Adrenal gland (tissue), 19 donors: ENCODE data around the gene WDR45B. TPM values are rescaled to one million over a fixed set of nuclear protein-coding genes. Genes with fewer than 3 reads are reported as not detected.

Experiments used
- DNase-seq, 7 donors: peaks; one replicate each; pipeline ENCODE4 v3.0.0-alpha.2; 2019 to 2020
- H3K27ac ChIP-seq, 5 donors: fragments of 200-600 bp; sonication (generic) in 4 of 5; 1 replicate in 3 of 5; 2 replicates in 2 of 5; pipeline versions ENCODE4 v1.5.1 to v1.8.0; 2016 to 2020; ENCODE audit warnings: mild to moderate bottlenecking in 1 of 5
- H3K27me3 ChIP-seq: fragments of 200-600 bp; 2 replicates; pipeline ENCODE4 v1.8.0; 2021
- H3K36me3 ChIP-seq, 2 donors: fragments of 200-600 bp; replicated peaks in 1 of 2; 1 replicate in 1 of 2; 2 replicates in 1 of 2; pipeline versions ENCODE4 v1.5.1 to v1.8.0; 2018 to 2022
- H3K4me1 ChIP-seq, 2 donors: fragments of 200-600 bp; replicated peaks in 1 of 2; 1 replicate in 1 of 2; 2 replicates in 1 of 2; pipeline versions ENCODE4 v1.5.1 to v1.8.0; 2018 to 2021
- H3K4me3 ChIP-seq, 4 donors: fragments of 200-600 bp; sonication (generic) in 3 of 4; one replicate each; pipeline ENCODE4 v1.5.1; 2016 to 2018
- H3K9me3 ChIP-seq, 3 donors: fragments of 200-600 bp; sonication (generic) in 1 of 3; replicated peaks in 1 of 3; 1 replicate in 2 of 3; 2 replicates in 1 of 3; pipeline versions ENCODE4 v1.5.1 to v1.8.0; 2016 to 2021
- CTCF ChIP-seq, 6 experiments: fragments of 450-650 bp in 4 of 6; fragments of 200-600 bp in 2 of 6; sonication (generic) in 1 of 6; IDR thresholded peaks; 1 replicate in 5 of 6; 2 replicates in 1 of 6; pipeline versions ENCODE4 v1.5.1 to v1.8.0; 2016 to 2021; ENCODE audit warnings: antibody characterized with exemption in 6 of 6, mild to moderate bottlenecking in 2 of 6, moderate library complexity in 1 of 6
- POLR2A ChIP-seq, 2 donors: fragments of 450-650 bp; IDR thresholded peaks; one replicate each; pipeline ENCODE4 v1.6.1; 2017; ENCODE audit warnings: antibody characterized with exemption in 2 of 2, mild to moderate bottlenecking in 2 of 2, moderate library complexity in 1 of 2
- WGBS, 4 donors: extraction: QIAGEN DNeasy Blood & Tissue Kit in 2 of 4; methylation state at CpG; one replicate each; pipeline versions ENCODE4 v1.1.5 to v1.1.7; 2013 to 2017; 5-methylcytosine and 5-hydroxymethylcytosine counted together
- intact Hi-C, 2 donors: fragments of 100-400 bp; cut with DNase I; formaldehyde crosslinking; loops; one replicate each; pipeline versions ENCODE4 v1.14.1 to v1.15.0; 2022 to 2023
- long read RNA-seq, 10 donors: library from polyadenylated mRNA in 3 of 10; unstranded in 2 of 10; stranded (forward) in 1 of 10; transcript quantifications; one replicate each; pipeline ENCODE4 v2.0.0 and lab custom pipeline, GENCODE V29; 2021 to 2026
- polyA plus RNA-seq, 3 donors: library from polyadenylated mRNA; stranded (reverse); fragments of 200-250 nt in 2 of 3; fragments of 350-450 nt in 1 of 3; fragmentation: Illumina TruSeq in 1 of 3; extraction: RNeasy Lipid Tissue Mini Kit (QIAGEN cat#74804) in 1 of 3; gene quantifications; one replicate each; pipeline ENCODE4 v1.2.3, GENCODE V29; 2013 to 2014
- total RNA-seq, 9 donors: library from RNA; depleted of rRNA in 4 of 9; stranded (reverse); fragments of >200 nt in 4 of 9; fragments of 120-200 nt in 1 of 9; fragmentation: NEBNext Ultra II Directional in 1 of 9; extraction: Animal tissue kit (Norgen Biotek cat#: 25700) in 1 of 9; gene quantifications; one replicate each; pipeline versions ENCODE4 v1.1.0 to v1.2.4, GENCODE V29; 2013 to 2023
- donor health status: healthy with polysubstance abuse.
- donor health status: Bipolar disorder and iron deficiency.
- donor health status: DM: yes; HTN: yes; CAD: no.
- donor health status: DM: no; HTN: no; CAD: no.
- donor health status: DM: no; HTN: no; CAD: no.
- donor health status: DM: yes; HTN: yes; CAD: no.

WDR45B gene
- total RNA-seq (100 to 1,000 TPM in 2 of 9 donors, 10 to 100 TPM in 7; 57.9 to 104 (median 77.8) TPM), polyA plus RNA-seq (10 to 100 TPM; 48.6 to 75.1 (median 71.4) TPM)
- long read RNA-seq, donor 1, transcript WDR45B-201 (10 exons, 2,587 nt): major isoform, 27 of 37 reads
- long read RNA-seq, donor 1, partial matches to known transcripts: 8 of 37 reads
- long read RNA-seq, donor 1, other reads (novel, unspliced or antisense): 0 of 37 reads
- long read RNA-seq, donor 2, transcript WDR45B-201 (10 exons, 2,587 nt): major isoform, 14 of 14 reads
- long read RNA-seq, donor 2, partial matches to known transcripts: 0 of 14 reads
- long read RNA-seq, donor 2, other reads (novel, unspliced or antisense): 0 of 14 reads
- long read RNA-seq, donor 3, transcript WDR45B-201 (10 exons, 2,587 nt): major isoform, 16 of 22 reads
- long read RNA-seq, donor 3, partial matches to known transcripts: 5 of 22 reads
- long read RNA-seq, donor 3, other reads (novel, unspliced or antisense): 0 of 22 reads
- long read RNA-seq, donor 4, transcript WDR45B-201 (10 exons, 2,587 nt): major isoform, 11 of 18 reads
- long read RNA-seq, donor 4, partial matches to known transcripts: 1 of 18 reads
- long read RNA-seq, donor 4, other reads (novel, unspliced or antisense): 6 of 18 reads
- long read RNA-seq, donor 5, transcript WDR45B-201 (10 exons, 2,587 nt): major isoform, 167 of 189 reads
- long read RNA-seq, donor 5, transcript WDR45B-205 (10 exons, 2,322 nt): minor isoform, 6 of 189 reads
- long read RNA-seq, donor 5, partial matches to known transcripts: 4 of 189 reads
- long read RNA-seq, donor 5, other reads (novel, unspliced or antisense): 12 of 189 reads
- long read RNA-seq, donor 6, transcript WDR45B-201 (10 exons, 2,587 nt): major isoform, 12 of 19 reads
- long read RNA-seq, donor 6, partial matches to known transcripts: 1 of 19 reads
- long read RNA-seq, donor 6, other reads (novel, unspliced or antisense): 5 of 19 reads
- long read RNA-seq, donor 7, partial matches to known transcripts: 7 of 11 reads
- long read RNA-seq, donor 7, other reads (novel, unspliced or antisense): 0 of 11 reads
- long read RNA-seq, donor 8, transcript WDR45B-201 (10 exons, 2,587 nt): major isoform, 30 of 39 reads
- long read RNA-seq, donor 8, partial matches to known transcripts: 9 of 39 reads
- long read RNA-seq, donor 8, other reads (novel, unspliced or antisense): 0 of 39 reads
- long read RNA-seq, donor 9, transcript WDR45B-201 (10 exons, 2,587 nt): major isoform, 23 of 23 reads
- long read RNA-seq, donor 9, partial matches to known transcripts: 0 of 23 reads
- long read RNA-seq, donor 9, other reads (novel, unspliced or antisense): 0 of 23 reads
- long read RNA-seq, donor 10, partial matches to known transcripts: 0 of 4 reads
- long read RNA-seq, donor 10, other reads (novel, unspliced or antisense): 0 of 4 reads

- peaks cover 10 to 12% of the 10 kb centered on the region in 2 donors for H3K4me1 ChIP-seq
- 0 to 1% (median 0%) methylated on average over 1 to 67 of the region's 67 CpGs; no CpG with 5 or more reads in 1 of the 4 donors for WGBS, 4 donors
- intact Hi-C loops: loop anchor here in 1 of 2 donors (10.0 kb wide), 1 partner anchor 107 kb away; the partner anchor contains the start of gene TBCD
Observed at GRCh38 chr17:82648165-82648668, at the start of gene WDR45B. TSS of gene WDR45B (minus strand) at chr17:82648444. CDS start at chr17:82648340, 104 bp downstream.

GRCh38 chr17:82697808-82698064 is 49.5 kb upstream of the WDR45B start:
- WGBS, 4 donors: 0% methylated on average over 10 to 32 of the region's 32 CpGs; no CpG with 5 or more reads in 1 of the 4 donors
- Histone ChIP-seq H3K27me3 (no peaks in the 10 kb centered on the region), H3K4me1 (peaks cover 8 to 11% of the 10 kb centered on the region in 2 donors), H3K4me3 (peak overlapping the region in 3 of 4 donors; percentile 11 to 99 (median 36)), H3K27ac (peak overlapping the region in 1 of 5 donors; percentile 41), H3K36me3 (no peaks in the 10 kb centered on the region), H3K9me3 (peaks cover 0 to 8% (median 0%) of the 10 kb centered on the region in 3 donors)
- intact Hi-C loops: no loop called here
- TF ChIP-seq CTCF (IDR thresholded peaks at IDR 0.05) (no peak), POLR2A (IDR thresholded peaks at IDR 0.05) (no peak)
- peak in 1 of 7 donors; percentile 26 for DNase-seq

More at GRCh38 chr17:82648165-82648668, at the start of gene WDR45B:
- Histone ChIP-seq H3K27me3 (no peaks in the 10 kb centered on the region), H3K9me3 (no peaks in the 10 kb centered on the region), H3K36me3 (peaks cover 0 to 12% of the 10 kb centered on the region in 2 donors), H3K27ac (peak within 1 kb of the TSS; percentile 83 to 100 (median 98)), H3K4me3 (peak within 1 kb of the TSS; percentile 86 to 94 (median 90))
- TF ChIP-seq POLR2A (IDR thresholded peaks at IDR 0.05) (peak; percentile 98 to 99), CTCF (IDR thresholded peaks at IDR 0.05) (peak in 1 of 6 experiments; percentile 2)
- peak; percentile 95 to 98 (median 97) for DNase-seq

- H3K4me1 ChIP-seq: peaks cover 8 to 11% of the 10 kb centered on the region in 2 donors
- H3K27ac ChIP-seq: no peak overlapping the region
- no peaks in the 10 kb centered on the region for H3K36me3 ChIP-seq
- WGBS, 4 donors: 27 to 65% (median 36%) methylated on average over 14 to 48 of the region's 48 CpGs
- TF ChIP-seq CTCF (IDR thresholded peaks at IDR 0.05): no peak
- no peak for TF ChIP-seq POLR2A (IDR thresholded peaks at IDR 0.05)
- peak overlapping the region in 2 of 4 donors; percentile 36 to 99 for H3K4me3 ChIP-seq
- peak in 1 of 7 donors; percentile 21 for DNase-seq
- H3K27me3 ChIP-seq: no peaks in the 10 kb centered on the region
- H3K9me3 ChIP-seq: peaks cover 0 to 8% (median 0%) of the 10 kb centered on the region in 3 donors
- intact Hi-C loops: no loop called here
Observed at GRCh38 chr17:82696916-82697807, 48.9 kb upstream of the WDR45B start.
